ENCODE results near the gene RYR2.

DNA sequence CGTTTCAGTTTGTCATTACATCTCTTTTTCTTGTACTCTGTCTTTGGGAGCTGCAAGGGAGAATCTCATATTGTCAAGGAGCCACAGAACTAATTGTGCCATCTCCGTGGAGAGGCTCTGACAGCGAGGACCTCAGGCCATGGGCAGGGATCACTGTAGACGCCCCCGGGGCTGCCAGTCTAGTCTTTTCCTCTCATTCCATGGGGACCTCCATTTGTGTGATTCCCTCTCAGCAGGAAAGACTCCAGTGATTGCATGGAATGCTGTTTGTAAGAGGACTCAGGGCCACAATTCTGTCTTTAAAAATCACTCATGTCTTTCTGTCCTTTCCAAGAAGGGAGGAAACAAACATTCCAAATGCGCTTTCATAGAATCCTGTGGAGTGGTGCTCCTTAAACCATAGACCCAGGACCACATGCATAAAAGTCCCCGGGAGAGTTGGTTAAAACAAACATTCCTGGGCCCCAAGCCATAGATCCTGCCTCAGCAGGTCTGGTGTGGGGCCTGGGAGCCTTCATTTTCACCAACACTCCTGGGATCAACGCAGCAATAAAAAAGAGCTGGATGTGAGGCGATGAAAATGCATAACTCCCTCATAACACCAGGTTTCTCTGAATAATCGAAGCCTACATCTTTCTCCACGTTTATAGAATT is 744.2 kb downstream of the RYR2 start:
- TF ChIP-seq, protein P1, sequence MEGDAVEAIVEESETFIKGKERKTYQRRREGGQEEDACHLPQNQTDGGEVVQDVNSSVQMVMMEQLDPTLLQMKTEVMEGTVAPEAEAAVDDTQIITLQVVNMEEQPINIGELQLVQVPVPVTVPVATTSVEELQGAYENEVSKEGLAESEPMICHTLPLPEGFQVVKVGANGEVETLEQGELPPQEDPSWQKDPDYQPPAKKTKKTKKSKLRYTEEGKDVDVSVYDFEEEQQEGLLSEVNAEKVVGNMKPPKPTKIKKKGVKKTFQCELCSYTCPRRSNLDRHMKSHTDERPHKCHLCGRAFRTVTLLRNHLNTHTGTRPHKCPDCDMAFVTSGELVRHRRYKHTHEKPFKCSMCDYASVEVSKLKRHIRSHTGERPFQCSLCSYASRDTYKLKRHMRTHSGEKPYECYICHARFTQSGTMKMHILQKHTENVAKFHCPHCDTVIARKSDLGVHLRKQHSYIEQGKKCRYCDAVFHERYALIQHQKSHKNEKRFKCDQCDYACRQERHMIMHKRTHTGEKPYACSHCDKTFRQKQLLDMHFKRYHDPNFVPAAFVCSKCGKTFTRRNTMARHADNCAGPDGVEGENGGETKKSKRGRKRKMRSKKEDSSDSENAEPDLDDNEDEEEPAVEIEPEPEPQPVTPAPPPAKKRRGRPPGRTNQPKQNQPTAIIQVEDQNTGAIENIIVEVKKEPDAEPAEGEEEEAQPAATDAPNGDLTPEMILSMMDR (IDR thresholded peaks at IDR 0.05): no peak
- TF ChIP-seq POLR2A (IDR thresholded peaks at IDR 0.05): no peak
